ENCODE measurements around the gene CTDNEP1.

DNA sequence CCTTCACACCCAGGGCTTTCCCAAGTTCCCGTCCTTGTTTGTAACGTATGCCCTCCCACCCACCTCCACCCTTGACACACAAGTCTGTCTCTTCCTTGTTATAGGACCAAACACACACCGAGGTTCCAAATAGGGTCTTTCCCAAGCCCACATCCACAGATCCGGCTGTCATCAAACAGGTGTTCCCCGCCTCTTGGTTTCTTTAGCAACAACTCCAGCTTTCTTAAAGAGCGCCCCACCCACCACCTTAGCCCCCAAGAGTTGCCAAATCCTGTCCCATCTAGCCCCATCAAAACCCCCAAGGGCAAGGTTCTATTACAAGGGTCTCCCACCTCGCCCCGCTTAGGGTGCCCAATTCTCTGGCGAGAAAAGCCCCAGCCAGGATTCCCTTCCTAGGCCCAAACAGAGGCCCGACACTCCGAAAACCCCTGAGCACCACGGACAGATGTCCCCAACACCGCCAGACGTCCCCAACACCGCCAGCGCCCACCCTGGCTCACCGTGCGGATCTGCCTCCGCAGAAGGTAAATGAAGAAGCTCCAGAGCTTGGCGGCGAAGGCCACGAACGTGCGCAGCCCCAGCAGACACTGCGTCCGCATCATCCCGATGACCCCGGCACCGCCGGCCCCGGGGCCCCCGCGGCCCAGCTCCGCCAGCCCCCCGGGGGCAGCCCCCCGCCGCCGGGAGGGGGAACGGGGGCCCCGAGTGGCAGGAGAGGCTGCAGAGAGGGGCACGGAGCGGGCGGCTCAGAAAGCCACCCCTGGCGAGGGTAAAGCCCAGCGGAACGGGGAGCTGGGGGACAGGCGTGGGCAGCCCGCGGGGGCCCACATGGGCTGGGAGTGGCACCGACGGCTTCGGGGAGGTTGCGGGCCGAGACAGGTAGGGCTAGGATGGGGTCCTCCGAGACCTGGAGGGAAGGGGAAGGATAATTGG, 573 bp downstream of the CTDNEP1 start:
- TF ChIP-seq, protein P1, sequence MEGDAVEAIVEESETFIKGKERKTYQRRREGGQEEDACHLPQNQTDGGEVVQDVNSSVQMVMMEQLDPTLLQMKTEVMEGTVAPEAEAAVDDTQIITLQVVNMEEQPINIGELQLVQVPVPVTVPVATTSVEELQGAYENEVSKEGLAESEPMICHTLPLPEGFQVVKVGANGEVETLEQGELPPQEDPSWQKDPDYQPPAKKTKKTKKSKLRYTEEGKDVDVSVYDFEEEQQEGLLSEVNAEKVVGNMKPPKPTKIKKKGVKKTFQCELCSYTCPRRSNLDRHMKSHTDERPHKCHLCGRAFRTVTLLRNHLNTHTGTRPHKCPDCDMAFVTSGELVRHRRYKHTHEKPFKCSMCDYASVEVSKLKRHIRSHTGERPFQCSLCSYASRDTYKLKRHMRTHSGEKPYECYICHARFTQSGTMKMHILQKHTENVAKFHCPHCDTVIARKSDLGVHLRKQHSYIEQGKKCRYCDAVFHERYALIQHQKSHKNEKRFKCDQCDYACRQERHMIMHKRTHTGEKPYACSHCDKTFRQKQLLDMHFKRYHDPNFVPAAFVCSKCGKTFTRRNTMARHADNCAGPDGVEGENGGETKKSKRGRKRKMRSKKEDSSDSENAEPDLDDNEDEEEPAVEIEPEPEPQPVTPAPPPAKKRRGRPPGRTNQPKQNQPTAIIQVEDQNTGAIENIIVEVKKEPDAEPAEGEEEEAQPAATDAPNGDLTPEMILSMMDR (IDR thresholded peaks at IDR 0.05), result no peak
- no peak for TF ChIP-seq POLR2A (IDR thresholded peaks at IDR 0.05)
- no peak for TF ChIP-seq POLR2AphosphoS5 (IDR thresholded peaks at IDR 0.05; ENCODE audit: insufficient read depth in 1 of 2, low read depth in 1 of 2)

All from vagina (tissue), 2 donors.